T-helper 1 cell treated with Interleukin-12 subunit alpha and Interleukin-12 subunit beta and Interleukin-4 antibody, amounts not matched to agents 30 ng/mL and 1 ng/mL, for 36 hours (primary cell): Measurements from ENCODE around the gene QARS1. TPM values are rescaled to one million over a fixed set of nuclear protein-coding genes. Genes with fewer than 3 reads are reported as not detected.

ENCODE experiments used
- intact Hi-C: fragments of 100-400 bp; cut with micrococcal nuclease; formaldehyde crosslinking; loops from one replicate; pipeline ENCODE4 v1.15.1; 2024
- total RNA-seq: library from RNA; stranded (reverse); gene quantifications from 2 replicates; pipeline ENCODE4 v1.2.3, GENCODE V29; 2022

The QARS1 gene
- total RNA-seq, 1 donor from 2014 or later = 215 TPM

DNA sequence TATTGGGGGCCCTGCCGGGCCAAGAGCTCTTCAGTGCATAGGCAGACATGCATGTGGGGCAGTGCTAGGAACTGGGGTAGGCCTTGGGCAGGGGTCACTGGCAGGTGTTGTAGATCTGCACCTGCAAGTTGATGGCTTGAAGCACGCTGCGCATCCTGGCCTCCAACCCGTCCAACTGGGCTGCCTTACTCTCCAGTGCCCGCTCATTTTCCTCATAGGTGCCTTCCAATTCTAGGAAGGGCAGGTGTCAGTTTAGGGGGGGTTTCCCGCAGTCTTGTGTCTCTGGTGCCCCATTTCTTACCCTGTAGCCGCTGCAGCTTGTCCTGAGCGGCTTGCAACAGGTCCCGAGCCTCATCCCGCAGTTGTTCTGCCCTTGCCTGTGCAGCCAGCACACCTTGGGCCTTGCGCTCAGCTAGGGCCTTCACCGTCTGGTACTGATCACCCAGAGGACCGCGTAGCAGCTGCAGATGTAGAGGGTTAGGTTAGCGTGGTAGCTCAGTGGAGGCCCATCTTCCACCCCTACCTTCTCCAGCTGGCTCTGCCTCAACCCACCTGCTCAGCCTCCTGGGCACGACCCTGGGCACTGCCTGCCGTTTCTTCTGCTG lies 16.7 kb upstream of the QARS1 start:
- intact Hi-C loops = loop anchor here (2.0 to 5.0 kb wide), 2 partner anchors 404 to 551 kb away; partner anchors contain the start of genes APEH and IP6K2

DNA sequence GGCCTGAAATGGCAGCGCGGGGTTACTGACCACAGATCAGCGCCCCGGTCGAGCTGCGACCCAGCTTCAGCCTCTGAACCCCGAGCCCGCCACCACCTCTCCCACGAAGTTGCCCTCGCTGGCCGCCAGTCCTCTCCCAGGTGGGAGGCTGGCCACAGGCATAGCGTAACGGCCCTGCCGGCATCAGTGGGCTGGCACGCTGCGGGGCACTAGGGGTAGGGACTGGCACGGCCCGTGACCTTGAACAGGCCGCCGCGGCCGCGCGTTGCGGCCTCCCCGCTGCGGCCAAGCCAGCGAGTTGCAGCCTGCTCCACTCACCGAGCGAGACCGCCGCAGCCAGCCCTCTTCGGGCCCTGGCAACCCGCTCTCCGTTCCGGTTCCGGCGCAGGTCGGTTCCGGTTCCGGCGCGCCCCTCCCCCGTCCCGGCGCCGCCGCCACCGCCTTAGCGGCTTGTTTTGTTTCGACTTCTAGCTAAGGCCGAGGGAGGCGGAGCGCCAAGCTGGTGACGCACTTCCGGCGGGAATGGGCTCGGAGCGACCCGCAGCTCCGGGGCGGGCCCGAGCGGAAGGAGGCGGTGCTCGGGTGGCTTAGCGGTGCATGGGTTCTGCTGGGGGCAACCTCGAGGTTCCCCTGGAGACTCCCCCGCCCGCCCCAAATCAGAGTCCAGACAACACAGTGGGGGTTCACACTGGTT lies 16.0 kb upstream of the QARS1 start, which contains the start of gene USP19:
Gene USP19, minus strand, starts transcription at position 386 of the 694 bp plus-strand sequence. CDS start 1,678 bp downstream, outside the sequence.
- intact Hi-C loops = loop anchor here (1.0 to 5.0 kb wide), 12 partner anchors 16 to 552 kb away; partner anchors contain the start of genes APEH, DAG1, IMPDH2 and IP6K2

DNA sequence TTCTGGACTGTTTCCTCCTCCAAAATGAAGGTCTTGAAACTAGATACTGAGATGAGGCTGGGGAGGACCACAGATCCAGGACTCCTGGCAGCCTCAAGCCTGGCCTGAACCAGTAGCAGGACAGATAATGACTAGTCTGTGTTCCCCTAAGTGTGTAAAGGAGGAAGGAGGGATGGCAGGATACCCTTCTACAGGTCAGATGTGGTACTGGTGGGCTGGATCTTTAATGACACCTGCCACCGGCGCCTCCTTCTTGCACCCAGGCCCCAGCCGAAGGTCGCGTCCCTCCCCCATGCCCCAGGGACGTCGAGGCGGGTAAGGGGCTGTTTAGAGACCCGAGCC lies 15.5 kb upstream of the QARS1 start:
- intact Hi-C loops = loop anchor here (1.0 to 5.0 kb wide), 12 partner anchors 16 to 552 kb away; partner anchors contain the start of genes APEH, DAG1, IMPDH2 and IP6K2

DNA sequence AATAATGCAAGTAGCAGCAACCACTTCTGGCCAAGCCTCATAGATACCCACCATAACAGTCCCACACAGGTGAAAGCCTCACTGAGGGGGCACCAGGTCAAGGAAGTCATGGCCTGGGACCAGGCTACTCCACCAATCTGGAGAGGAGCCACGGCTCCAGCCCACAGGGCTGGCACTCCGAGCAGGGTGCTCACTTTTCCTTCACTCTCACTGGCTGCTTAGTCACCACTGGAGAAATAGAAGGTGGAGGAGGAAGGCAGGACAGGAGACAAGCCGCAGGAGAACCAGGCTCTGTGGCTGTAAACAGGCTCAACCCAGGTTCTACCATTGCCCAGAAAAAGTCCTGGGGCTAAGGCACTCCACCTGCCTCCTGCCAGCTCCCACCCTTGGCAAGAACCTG lies 14.9 kb upstream of the QARS1 start:
- intact Hi-C loops = no loop called here

DNA sequence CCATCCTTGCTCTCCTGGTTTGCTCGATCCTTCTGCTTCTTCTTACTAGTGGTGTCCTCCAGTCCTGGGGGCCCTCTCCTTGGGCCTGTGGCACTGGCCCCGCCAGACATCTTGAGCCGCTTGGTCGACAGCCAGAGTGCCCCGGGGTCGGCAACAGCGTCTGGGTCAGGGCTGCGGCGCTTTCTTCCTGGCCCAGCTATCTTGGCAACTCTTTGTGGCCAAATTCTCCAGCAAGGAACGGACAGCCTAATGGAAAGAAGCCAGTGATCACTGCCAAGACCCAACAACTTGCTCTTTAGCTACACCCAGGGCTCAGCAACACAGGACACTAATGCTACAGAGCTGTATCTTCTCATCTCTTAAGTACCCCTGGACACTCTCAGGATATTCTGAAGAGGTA lies 14.5 kb upstream of the QARS1 start:
- intact Hi-C loops = no loop called here

DNA sequence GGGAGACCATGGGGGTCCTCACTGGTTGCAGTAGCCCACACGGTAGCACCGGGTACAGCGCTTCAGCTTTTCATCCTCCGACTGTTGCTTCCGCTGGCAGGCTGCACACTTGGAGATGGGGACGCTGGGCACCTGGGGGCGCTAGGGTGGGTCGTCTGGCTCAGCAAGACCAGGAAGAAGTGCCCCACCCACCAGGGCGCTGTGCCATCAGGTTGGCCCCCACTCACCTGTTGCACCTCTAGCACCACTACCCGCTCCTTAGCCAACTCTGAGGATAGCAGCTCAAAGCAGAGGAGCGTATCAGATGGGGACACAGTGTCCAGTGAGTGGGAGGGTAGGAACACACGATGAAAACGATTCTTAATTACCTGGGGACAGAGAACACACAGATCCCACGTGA lies 7.7 kb upstream of the QARS1 start:
- intact Hi-C loops = no loop called here

DNA sequence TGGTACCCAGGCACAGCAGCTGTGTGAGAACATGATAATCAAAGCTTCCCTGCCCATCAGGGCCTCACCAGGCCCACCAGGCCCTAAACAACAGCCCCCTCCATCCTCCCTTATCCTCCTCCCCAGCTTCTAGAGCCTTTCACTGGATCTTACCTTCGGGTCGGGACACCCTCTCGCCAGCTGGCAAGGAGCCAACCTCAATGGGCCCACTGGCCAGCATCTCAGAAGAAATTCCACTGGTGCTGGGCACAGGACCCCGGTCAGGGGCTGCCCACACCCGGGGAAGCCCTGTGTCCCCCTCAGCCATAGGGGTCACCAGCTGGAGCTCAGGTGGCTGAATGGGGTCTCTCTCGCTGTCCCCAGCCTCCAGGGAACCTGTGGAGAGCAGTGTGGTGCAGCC lies 6.8 kb upstream of the QARS1 start:
- intact Hi-C loops = no loop called here

DNA sequence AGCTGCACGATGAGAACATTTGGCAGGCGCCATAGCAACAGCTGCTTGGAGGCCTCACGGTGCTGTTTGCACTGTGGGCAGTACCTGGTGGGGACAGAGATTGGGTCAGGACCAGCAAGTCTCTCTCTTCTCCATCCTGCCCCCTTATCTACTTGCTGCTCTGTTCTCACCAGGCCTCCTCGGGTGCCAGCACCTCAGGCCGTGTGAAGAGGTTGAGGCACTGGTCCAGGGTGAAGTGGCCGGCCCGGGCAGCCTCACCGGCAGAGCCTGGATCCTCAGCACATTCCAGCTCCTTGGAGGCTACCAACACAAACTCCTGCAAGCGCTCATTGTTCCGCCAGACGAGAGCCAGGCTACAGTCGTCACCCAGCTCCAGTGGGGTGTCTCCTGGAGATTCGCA lies 6.2 kb upstream of the QARS1 start:
- intact Hi-C loops = no loop called here

DNA sequence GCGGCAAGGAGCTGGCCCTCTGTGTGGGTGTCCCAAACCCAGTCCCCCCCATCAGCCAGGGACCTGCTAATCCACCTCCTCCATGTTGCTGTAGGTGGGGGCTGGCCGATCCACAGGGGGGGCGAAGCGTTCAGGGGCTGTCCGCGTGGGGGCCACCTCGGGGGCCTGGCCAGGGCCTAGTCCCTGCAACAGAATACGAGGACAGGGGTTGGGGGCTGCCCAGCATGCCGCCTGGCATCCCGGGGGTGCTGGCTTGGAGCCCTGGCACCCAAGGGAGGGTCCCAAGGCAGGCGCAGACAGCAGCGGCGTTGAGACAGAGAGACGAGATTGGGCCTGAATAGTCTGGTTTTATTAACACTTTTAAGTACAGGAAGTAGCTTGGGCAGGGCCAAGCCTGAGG lies 3.8 kb upstream of the QARS1 start:
- intact Hi-C loops = no loop called here

DNA sequence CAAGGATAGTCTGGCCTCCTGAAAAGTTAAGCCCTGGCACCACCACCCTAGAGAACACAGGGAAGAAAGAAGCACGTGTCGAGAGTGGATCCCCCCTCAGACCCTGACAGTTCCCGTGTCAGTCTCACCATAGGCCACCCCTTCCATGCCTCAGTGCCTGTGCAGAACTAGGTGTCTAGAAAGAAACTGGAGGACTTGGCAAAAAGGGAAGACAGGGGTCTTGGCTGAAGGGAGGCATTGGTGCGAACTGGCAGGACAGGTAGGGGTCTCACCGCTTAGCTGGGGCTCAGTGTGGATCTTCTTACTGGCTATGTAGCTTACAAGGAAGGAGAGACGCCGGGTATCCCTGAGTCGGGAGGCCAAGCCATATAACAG lies 518 bp downstream of the QARS1 start:
- intact Hi-C loops = loop anchor here (1.0 kb wide), 9 partner anchors 10 to 836 kb away; partner anchors contain the start of genes DAG1, IMPDH2, KLHDC8B and QRICH1

DNA sequence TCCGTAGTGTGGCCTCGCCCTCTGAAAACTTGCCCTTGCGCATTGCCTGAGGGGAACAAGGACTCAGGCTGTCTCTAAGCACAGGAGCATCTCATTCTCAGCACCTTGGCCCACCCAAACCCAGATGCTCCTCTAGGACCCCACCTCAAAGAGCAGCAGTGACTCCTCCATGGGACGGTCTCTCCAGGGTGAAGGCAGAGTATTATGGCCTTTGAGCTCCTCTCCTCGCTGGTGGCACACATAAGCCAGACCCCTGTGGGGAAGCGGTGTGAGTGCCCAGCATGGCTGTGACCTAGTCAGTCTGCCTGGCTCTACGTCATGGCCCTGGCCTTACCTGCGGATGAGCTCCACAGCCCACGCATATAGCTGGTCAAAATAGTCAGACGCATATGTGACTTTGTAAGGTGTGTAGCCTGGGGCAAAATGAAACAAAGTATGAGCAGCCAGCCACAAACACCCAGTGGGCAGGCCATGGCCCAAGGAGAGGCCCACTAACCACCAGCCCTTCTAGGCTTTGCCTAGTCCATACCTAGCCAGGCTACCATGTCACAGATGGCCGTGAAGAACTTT lies 4.4 kb downstream of the QARS1 start:
- intact Hi-C loops = no loop called here

DNA sequence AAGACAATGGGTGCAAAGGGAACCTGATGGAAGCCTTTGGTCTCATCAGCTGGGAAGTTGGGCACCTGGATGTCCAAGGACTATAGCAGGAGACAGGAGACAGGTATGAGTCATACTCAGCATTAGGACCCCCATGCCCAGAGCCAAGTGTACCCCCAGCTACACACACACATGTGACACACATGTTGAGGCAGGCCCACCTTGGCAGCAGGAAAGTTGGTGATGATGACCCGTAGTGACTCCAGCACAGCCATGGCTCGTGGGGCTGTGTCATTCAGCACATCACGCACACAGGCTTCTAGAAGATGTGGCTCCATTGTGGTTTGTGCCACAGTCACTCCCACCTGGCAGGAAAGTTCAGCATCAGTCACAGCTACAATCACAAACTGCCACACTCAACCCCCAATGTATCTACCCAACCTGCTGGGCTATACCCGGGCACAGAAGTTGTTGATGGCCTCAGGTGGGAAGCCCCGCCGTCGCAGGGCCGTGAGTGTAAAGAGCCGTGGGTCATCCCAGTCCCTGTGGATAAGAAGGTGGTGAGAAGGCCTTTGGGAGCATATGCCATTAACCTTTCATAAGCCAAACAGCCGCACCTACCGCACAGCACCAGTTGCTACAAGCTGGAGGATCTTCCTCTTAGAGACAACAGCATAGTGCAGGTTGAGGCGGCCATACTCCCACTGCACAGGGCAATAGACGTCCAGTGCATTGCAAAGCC lies 5.5 kb downstream of the QARS1 start:
- intact Hi-C loops = loop anchor here (10.0 kb wide), 3 partner anchors 576 to 1584 kb away; partner anchors contain the start of genes APEH, ELP6 and ZNF589

DNA sequence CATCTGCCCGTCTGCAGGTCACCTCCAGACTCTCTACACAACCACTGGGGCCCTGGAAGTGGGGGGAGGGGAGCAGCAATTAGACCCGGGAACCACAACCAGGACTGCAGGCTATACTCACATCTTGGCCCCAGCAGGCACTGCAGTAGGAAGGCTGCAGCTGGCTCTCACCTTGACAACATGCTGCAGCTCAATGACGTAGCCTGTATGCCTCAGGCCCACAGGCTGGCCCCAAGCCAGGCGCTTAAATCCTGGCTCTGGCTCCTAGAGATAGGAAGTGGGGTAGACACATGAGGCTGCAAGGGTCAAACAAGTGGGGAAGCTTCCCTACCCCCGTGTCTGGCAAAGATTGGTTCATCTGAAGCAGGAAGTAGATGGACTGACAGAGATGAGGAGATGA lies 6.1 kb downstream of the QARS1 start:
- intact Hi-C loops = loop anchor here (10.0 kb wide), 3 partner anchors 576 to 1584 kb away; partner anchors contain the start of genes APEH, ELP6 and ZNF589

DNA sequence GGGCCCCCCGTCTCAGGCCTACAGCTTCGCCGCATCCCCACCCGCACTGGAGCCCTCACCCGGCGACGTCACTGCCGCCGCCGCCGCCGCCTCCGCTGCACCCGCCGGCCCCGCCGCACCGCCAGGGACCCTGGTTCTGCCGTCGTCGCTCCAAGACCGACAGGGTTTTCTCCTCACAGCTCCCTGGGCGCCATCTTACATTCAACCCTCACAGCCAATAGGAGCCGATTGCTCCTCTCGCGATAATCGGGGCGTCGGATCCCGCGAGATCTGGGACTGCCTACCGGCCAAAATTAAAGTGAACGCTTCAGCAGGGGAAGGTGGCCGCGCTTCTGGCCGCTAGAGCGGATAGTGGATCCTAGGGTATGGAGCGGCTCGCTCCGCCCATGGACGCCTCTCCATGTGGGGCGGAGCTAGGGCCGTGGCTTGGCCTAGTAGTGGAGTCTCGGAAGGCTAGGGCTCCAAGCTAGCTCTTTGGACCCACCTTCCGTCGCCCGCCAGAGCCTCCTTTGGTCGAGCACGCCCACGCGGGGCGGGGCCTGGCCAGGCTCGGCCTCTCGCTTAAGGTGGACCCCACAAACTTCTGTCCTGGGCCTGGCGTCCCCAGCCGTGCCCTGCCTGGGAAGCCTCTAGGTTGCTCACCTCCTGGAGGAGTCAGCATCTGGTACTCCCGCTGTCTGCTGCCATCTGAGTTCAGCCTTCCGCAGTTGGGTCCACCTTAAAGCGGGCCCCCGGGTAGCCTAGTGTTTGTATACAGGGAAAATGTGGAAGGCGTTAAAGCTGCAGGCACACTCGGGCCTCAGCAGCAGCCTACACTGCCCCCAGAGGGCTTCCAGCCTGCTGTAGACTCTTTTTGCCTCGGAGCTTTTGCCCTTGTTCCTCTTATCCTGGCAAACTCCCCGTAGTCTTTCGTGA lies 10.4 kb downstream of the QARS1 start, which contains the start of gene QRICH1:
Gene QRICH1, minus strand, starts transcription at position 219 of the 915 bp plus-strand sequence. CDS start 17,054 bp downstream, outside the sequence.
- intact Hi-C loops = loop anchor here (1.0 to 10.0 kb wide), 25 partner anchors 10 to 1579 kb away; partner anchors contain the start of genes APEH, ARIH2, C3orf62 and CCDC51

DNA sequence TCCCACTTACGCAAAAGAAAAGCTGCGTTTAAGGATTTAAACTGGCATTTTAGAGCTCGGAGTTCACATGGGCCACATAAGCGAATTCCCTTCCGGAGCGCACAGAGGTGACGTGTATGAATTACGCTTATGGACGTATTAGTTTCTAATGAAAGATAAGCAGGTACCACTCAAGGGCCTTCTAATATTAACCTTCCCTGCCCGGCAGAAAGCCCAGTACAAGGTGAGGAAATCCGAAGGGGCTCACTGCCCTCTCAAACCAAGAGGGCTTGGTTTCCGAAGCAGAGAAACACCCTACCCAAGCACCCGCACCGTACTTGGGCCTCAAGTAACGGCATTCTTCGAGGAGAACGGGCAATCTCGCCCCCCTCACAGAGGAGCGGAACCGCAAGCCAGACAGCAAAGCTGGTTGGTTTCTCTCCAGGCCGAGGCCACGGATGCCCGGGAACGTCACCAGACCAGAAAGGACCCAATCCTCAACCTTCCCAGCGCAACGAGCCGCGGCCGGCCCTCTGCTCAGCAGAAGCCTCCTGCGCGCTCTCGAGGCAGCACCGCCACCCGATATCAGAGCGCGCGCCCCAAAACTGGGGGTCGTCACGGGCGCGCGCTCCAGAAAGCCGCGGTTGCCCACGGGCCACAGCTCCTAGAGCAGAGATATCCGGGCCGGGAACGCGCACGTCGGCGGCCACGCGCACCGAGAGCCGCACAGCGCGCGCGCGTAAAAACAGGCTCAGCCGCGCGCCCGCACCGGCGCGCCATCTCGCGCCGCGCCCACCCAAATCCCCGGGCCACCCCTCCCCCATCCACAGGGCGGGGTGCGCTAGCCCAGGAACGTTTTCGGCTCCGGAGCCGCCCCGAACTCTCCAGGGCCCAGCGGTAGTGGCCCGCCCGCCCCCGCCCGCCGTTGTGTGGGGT lies 11.4 kb downstream of the QARS1 start:
- intact Hi-C loops = loop anchor here (1.0 to 10.0 kb wide), 5 partner anchors 195 to 1578 kb away; partner anchors contain the start of genes APEH, ELP6, GMPPB and SLC25A20

DNA sequence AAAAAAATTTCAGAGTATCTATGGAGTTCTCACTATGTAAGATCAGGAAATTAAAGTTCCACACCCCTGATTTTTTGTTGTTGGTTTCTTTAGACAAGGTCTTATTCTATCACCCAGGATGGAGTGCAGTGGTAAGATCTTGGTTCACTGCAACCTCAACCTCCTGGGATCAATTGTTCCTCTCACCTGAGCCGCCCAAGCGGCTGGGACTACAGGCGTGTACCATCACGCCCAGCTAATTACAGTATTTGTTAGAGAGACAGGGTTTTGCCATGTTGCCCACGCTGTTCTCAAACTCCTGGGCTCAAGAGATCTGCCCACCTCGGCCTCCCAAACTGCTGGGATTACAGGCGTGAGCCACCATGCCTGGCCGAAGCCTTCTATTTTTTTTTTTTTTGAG lies 23.1 kb downstream of the QARS1 start:
- intact Hi-C loops = no loop called here

DNA sequence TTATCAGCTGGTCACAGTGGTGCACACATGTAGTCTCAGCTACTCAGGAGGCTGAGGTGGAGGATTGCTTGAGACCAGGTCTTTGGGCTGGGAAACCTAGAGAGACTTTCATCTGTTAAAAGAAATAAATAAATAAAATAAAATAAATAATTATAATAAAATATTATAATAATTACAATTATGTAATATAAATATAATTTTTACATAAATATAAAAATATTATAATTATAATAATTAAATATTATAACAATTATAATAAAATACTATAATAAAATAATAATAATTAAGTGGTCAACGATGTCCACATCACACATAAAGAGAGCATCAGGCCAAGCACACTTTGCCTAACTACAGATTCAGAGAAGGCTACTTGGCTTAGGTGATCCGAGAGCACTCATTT lies 25.3 kb downstream of the QARS1 start:
- intact Hi-C loops = no loop called here

DNA sequence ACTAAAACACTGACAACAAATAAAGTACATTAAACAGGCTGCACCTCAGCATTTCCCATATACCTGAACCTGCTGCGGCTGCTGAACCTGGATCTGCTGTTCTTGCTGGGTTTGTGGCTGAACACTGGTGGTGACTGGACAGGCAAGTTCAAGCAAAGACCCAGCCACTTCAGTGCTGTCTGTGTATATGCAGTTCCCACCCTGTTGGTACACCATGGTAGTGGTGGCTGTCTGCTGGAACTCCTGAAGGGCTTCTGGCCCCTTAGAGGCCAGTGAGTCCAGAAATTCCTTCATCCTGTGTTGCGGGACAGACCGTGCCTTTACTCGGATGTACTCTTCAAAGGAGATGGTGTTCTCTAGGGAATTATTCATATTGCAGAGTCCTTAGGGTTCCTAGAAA lies 27.9 kb downstream of the QARS1 start:
- intact Hi-C loops = no loop called here

DNA sequence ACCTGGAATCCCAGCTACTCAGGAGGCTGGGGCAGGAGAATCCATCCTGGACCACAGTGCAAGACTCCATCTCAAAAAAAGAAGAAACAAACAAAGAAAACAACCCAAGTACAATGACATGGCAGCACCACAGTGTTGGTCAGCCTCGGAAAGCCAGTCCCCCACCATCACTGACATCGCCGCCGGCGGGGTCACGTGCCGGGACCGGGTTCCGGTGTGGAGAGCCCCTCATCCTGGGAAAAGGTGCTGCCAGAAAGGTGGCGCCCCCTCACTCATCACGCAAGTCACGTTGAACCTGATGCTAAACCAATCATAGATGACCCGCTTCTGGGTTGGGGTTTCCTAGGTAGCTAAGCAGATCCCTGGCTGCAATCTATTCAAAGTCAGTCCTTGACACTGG lies 28.4 kb downstream of the QARS1 start:
- intact Hi-C loops = no loop called here
